ENCODE results near the gene CCDC81. TPM values are rescaled to one million over a fixed set of nuclear protein-coding genes. Genes with fewer than 3 reads are reported as not detected.

Gene CCDC81
- polyA plus RNA-seq, result 3.4 TPM in 1 of 2 replicates, not detected in the other

GRCh38 chr11:86374586-86374985 lies at the start of gene CCDC81:
Gene CCDC81, plus strand, starts transcription at chr11:86374887. Its CDS starts 277 bp downstream, at chr11:86375164.

Other genes starting within 250 kb of the CCDC81 start
- 33.9 and 36.0 TPM in 2 replicates for gene EED, start 130.1 kb upstream of the CCDC81 start, polyA plus RNA-seq
- gene HIKESHI, start 72.6 kb upstream of the CCDC81 start, polyA plus RNA-seq, result 241 and 276 TPM in 2 replicates

Measured in Purkinje cell (primary cell).